HG03558 (cell line): ENCODE data around the gene KCTD6.

ENCODE experiments used
- ATAC-seq: cut with Tn5 transposase; IDR thresholded peaks from one replicate; pipeline ENCODE4 v1.9.1; 2021; ENCODE audit warnings: moderate number of reproducible peaks; ENCODE audit not compliant: unreplicated experiment; ENCODE audit errors: extremely low read depth

KCTD6 gene

GRCh38 chr3:58484722-58485069 is 7.2 kb upstream of the KCTD6 start:
- no peak for ATAC-seq

- no peak for ATAC-seq
Observed at GRCh38 chr3:58485801-58486435, 6.0 kb upstream of the KCTD6 start.

- no peak for ATAC-seq
Observed at GRCh38 chr3:58487140-58487886, 4.6 kb upstream of the KCTD6 start.

GRCh38 chr3:58488967-58489366 is 2.9 kb upstream of the KCTD6 start:
- no peak for ATAC-seq

GRCh38 chr3:58490860-58491501 is 915 bp upstream of the KCTD6 start:
- no peak for ATAC-seq

GRCh38 chr3:58492494-58492905 is 604 bp downstream of the KCTD6 start:
- ATAC-seq = no peak

- no peak for ATAC-seq
Observed at GRCh38 chr3:58494107-58494506, 2.2 kb downstream of the KCTD6 start.

- no peak for ATAC-seq
Observed at GRCh38 chr3:58495101-58495500, 3.2 kb downstream of the KCTD6 start.

- no peak for ATAC-seq
Observed at GRCh38 chr3:58496206-58496857, 4.4 kb downstream of the KCTD6 start.

GRCh38 chr3:58497097-58497496 is 5.2 kb downstream of the KCTD6 start:
- ATAC-seq = no peak

- no peak for ATAC-seq
Observed at GRCh38 chr3:58502872-58503271, 11.0 kb downstream of the KCTD6 start.

GRCh38 chr3:58507356-58508078 is 15.6 kb downstream of the KCTD6 start:
- ATAC-seq = no peak

- ATAC-seq = no peak
Observed at GRCh38 chr3:58508437-58508836, 16.5 kb downstream of the KCTD6 start.

- ATAC-seq = no peak
Observed at GRCh38 chr3:58514405-58514804, 22.5 kb downstream of the KCTD6 start.

GRCh38 chr3:58518291-58518789 is 26.4 kb downstream of the KCTD6 start:
- no peak for ATAC-seq

GRCh38 chr3:58519668-58520402 is 27.9 kb downstream of the KCTD6 start:
- ATAC-seq = no peak

- no peak for ATAC-seq
Observed at GRCh38 chr3:58520403-58521335, 28.8 kb downstream of the KCTD6 start.

GRCh38 chr3:58521336-58521670 is 29.4 kb downstream of the KCTD6 start:
- ATAC-seq = no peak
